HepG2 (cell line): ENCODE measurements around the gene WNK1. TPM values are rescaled to one million over a fixed set of nuclear protein-coding genes. Genes with fewer than 3 reads are reported as not detected.

Source experiments
- ATAC-seq: fragments of 200-7000 bp; cut with Tn5 transposase; 3 replicates; pipeline ENCODE4 v1.9.1; 2020; ENCODE audit warnings: mild to moderate bottlenecking, moderate library complexity
- BruUV-seq: library from RNA; stranded (reverse); fragments of 400-500 nt; replicated peaks from 2 replicates; lab custom pipeline; 2021; lab: Mats Ljungman, UMichigan
- CTCF ChIA-PET: fragments of 300-600 bp; formaldehyde crosslinking; extraction: SDS; loops from one replicate; lab custom pipeline; 2021; ENCODE audit warnings: low total read pairs, inconsistent platforms, low intra/inter-chr PET ratio; lab: Yijun Ruan, JAX
- POLR2A ChIA-PET: fragments of 350-600 bp; sonication (Branson Sonifier 250); formaldehyde crosslinking; loops from one replicate; lab custom pipeline; 2020; ENCODE audit warnings: antibody characterized with exemption, inconsistent platforms; lab: Yijun Ruan, JAX
- DNase-seq: peaks from one replicate; pipeline ENCODE4 v3.0.0-alpha.2; 2015; ENCODE audit warnings: low spot score
- FAIRE-seq: peaks from 3 replicates; lab custom pipeline; 2011; peaks lifted over from hg19 to GRCh38; lab: Jason Lieb, UNC
- H2AFZ ChIP-seq: one replicate; pipeline ENCODE4 v1.6.1; 2011; ENCODE audit warnings: low read length, inconsistent platforms
- H3K27ac ChIP-seq: fragments of 300-600 bp; 3 replicates; pipeline ENCODE4 v1.8.0; 2011; ENCODE audit warnings: mixed run types, mild to moderate bottlenecking, mixed read lengths, low read length, inconsistent platforms; ENCODE audit not compliant: insufficient read depth; ENCODE audit errors: extremely low read length
- H3K27me3 ChIP-seq, 2 experiments: fragments of 200-600 bp in 1 of 2; 2 replicates in 1 of 2; 3 replicates in 1 of 2; pipeline versions ENCODE4 v1.6.0 to v1.8.0; 2011; ENCODE audit warnings: low read length in 2 of 2, mild to moderate bottlenecking in 2 of 2, moderate library complexity in 2 of 2, inconsistent platforms in 1 of 2; ENCODE audit not compliant: insufficient read depth in 2 of 2, control insufficient read depth in 1 of 2
- H3K36me3 ChIP-seq, 2 experiments: fragments of 200-600 bp in 1 of 2; replicated peaks in 1 of 2; 2 replicates in 1 of 2; 3 replicates in 1 of 2; pipeline versions ENCODE4 v1.5.1 to v1.8.0; 2011; ENCODE audit warnings: low read length in 2 of 2, inconsistent platforms in 1 of 2; ENCODE audit not compliant: insufficient read depth in 2 of 2, control insufficient read depth in 1 of 2
- H3K4me1 ChIP-seq: 2 replicates; pipeline ENCODE4 v1.5.1; 2012; ENCODE audit warnings: low read length, inconsistent platforms; ENCODE audit not compliant: insufficient read depth
- H3K4me2 ChIP-seq: 2 replicates; pipeline ENCODE4 v1.6.0; 2011; ENCODE audit warnings: low read depth, low read length, inconsistent platforms
- H3K4me3 ChIP-seq, 3 experiments: fragments of 200-600 bp in 1 of 3; sonication (generic), shearing (Covaris generic) in 1 of 3; replicated peaks in 1 of 3; 2 replicates each; pipeline ENCODE4 v1.5.1; 2011 to 2016; ENCODE audit warnings: low read length in 3 of 3, inconsistent platforms in 2 of 3, low read depth in 2 of 3, mild to moderate bottlenecking in 2 of 3, control low read depth in 1 of 3, mixed read lengths in 1 of 3; ENCODE audit not compliant: insufficient read depth in 1 of 3
- H3K79me2 ChIP-seq: one replicate; pipeline ENCODE4 v1.6.1; 2011; ENCODE audit warnings: low read length, inconsistent platforms; ENCODE audit not compliant: insufficient read depth
- H3K9ac ChIP-seq: 2 replicates; pipeline ENCODE4 v1.6.0; 2011; ENCODE audit warnings: mild to moderate bottlenecking, low read depth, low read length, inconsistent platforms; ENCODE audit not compliant: insufficient read depth
- H3K9me3 ChIP-seq: 2 replicates; pipeline ENCODE4 v1.5.1; 2012; ENCODE audit warnings: mild to moderate bottlenecking, low read length
- H4K20me1 ChIP-seq: 2 replicates; pipeline ENCODE4 v1.6.0; 2011; ENCODE audit warnings: inconsistent platforms, mild to moderate bottlenecking, low read length, moderate library complexity; ENCODE audit not compliant: insufficient read depth
- AKAP8 ChIP-seq: sonication (generic); formaldehyde crosslinking; IDR thresholded peaks from 2 replicates; pipeline ENCODE4 v1.5.1; 2020; ENCODE audit warnings: mild to moderate bottlenecking, missing genetic modification reagents
- CAMTA2 ChIP-seq: sonication (generic); formaldehyde crosslinking; IDR thresholded peaks from 2 replicates; pipeline ENCODE4 v1.4.0; 2020; ENCODE audit warnings: mild to moderate bottlenecking, missing genetic modification reagents, borderline replicate concordance
- DPF2 ChIP-seq: sonication (generic); formaldehyde crosslinking; IDR thresholded peaks from 2 replicates; pipeline ENCODE4 v1.4.0; 2020; ENCODE audit warnings: mild to moderate bottlenecking, low read depth, missing genetic modification reagents, borderline replicate concordance
- HMG20B ChIP-seq: conservative IDR thresholded peaks from 2 replicates; pipeline ENCODE4 v1.6.1; 2016; ENCODE audit warnings: missing genetic modification reagents, missing compliant biosample characterization
- MAFG ChIP-seq: sonication (generic); formaldehyde crosslinking; IDR thresholded peaks from 2 replicates; pipeline ENCODE4 v1.5.1; 2020; ENCODE audit warnings: mild to moderate bottlenecking, missing genetic modification reagents
- NFATC3 ChIP-seq: sonication (generic); formaldehyde crosslinking; IDR thresholded peaks from 2 replicates; pipeline ENCODE4 v1.5.1; 2020; ENCODE audit warnings: mild to moderate bottlenecking, missing genetic modification reagents
- SP140L ChIP-seq: sonication (generic); formaldehyde crosslinking; IDR thresholded peaks from 2 replicates; pipeline ENCODE4 v1.4.0; 2020; ENCODE audit warnings: missing genetic modification reagents, borderline replicate concordance
- ZNF784 ChIP-seq: sonication (generic); formaldehyde crosslinking; IDR thresholded peaks from 2 replicates; pipeline ENCODE4 v1.5.1; 2020; ENCODE audit warnings: missing genetic modification reagents, mild to moderate bottlenecking, borderline replicate concordance
- ZNF850 ChIP-seq: sonication (generic); formaldehyde crosslinking; conservative IDR thresholded peaks from 2 replicates; pipeline ENCODE4 v1.9.0; 2021; ENCODE audit warnings: mild to moderate bottlenecking, missing genetic modification reagents
- WGBS: methylation state at CpG from one replicate; pipeline ENCODE4 v1.1.6; 2017; ENCODE audit warnings: low lambda C conversion rate; 5-methylcytosine and 5-hydroxymethylcytosine counted together
- in situ Hi-C: cut with HindIII; loops from 2 replicates; pipeline ENCODE4 v1.10.0; 2017; ENCODE audit warnings: low pct_unique_long_range_greater_than_20kb; ENCODE audit not compliant: extremely low pct_ligation_motif_present
- intact Hi-C: fragments of 100-400 bp; cut with micrococcal nuclease; formaldehyde crosslinking; loops from one replicate; pipeline ENCODE4 v1.10.0; 2022; ENCODE audit not compliant: unreplicated experiment
- polyA plus RNA-seq, 8 experiments: library from polyadenylated mRNA; depleted of rRNA in 3 of 8; stranded (reverse) in 7 of 8; unstranded in 1 of 8; fragments of >200 nt; fragmentation: Illumina TruSeq in 4 of 8; extraction: Trizol in 4 of 8; gene quantifications; 2 replicates each; pipeline versions ENCODE4 v1.2.1 to v1.2.3, GENCODE V29; 2011 to 2016; ENCODE audit warnings: low read depth in 4 of 8, missing spikeins in 1 of 8, mixed read lengths in 1 of 8; ENCODE audit not compliant: insufficient read depth in 1 of 8
- total RNA-seq, 5 experiments: library from RNA; depleted of rRNA; stranded (reverse); fragments of >200 nt; fragmentation: Illumina TruSeq; extraction: Trizol; gene quantifications; 2 replicates each; pipeline ENCODE4 v1.2.3, GENCODE V29; 2016; ENCODE audit warnings: low read depth in 1 of 5
- TF ChIP-seq, protein P1 (sequence below): IDR thresholded peaks from 2 replicates; pipeline ENCODE4 v1.4.0; 2020; ENCODE audit warnings: mild to moderate bottlenecking, missing genetic modification reagents

Gene WNK1
- total and polyA plus RNA-seq, 2 of the 13 experiments (the other 11 are each of a cell fraction or from before 2014, with no cell fraction given) = 31.1 to 54.8 TPM

GRCh38 chr12:761256-761655 is 8.9 kb downstream of the WNK1 start (continued):
- TF ChIP-seq, protein P1, sequence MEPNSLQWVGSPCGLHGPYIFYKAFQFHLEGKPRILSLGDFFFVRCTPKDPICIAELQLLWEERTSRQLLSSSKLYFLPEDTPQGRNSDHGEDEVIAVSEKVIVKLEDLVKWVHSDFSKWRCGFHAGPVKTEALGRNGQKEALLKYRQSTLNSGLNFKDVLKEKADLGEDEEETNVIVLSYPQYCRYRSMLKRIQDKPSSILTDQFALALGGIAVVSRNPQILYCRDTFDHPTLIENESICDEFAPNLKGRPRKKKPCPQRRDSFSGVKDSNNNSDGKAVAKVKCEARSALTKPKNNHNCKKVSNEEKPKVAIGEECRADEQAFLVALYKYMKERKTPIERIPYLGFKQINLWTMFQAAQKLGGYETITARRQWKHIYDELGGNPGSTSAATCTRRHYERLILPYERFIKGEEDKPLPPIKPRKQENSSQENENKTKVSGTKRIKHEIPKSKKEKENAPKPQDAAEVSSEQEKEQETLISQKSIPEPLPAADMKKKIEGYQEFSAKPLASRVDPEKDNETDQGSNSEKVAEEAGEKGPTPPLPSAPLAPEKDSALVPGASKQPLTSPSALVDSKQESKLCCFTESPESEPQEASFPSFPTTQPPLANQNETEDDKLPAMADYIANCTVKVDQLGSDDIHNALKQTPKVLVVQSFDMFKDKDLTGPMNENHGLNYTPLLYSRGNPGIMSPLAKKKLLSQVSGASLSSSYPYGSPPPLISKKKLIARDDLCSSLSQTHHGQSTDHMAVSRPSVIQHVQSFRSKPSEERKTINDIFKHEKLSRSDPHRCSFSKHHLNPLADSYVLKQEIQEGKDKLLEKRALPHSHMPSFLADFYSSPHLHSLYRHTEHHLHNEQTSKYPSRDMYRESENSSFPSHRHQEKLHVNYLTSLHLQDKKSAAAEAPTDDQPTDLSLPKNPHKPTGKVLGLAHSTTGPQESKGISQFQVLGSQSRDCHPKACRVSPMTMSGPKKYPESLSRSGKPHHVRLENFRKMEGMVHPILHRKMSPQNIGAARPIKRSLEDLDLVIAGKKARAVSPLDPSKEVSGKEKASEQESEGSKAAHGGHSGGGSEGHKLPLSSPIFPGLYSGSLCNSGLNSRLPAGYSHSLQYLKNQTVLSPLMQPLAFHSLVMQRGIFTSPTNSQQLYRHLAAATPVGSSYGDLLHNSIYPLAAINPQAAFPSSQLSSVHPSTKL (CRISPR knock-in tag) = no peak
- TF ChIP-seq ZNF850 (CRISPR knock-in tag) = no peak
- TF ChIP-seq NFATC3 (CRISPR knock-in tag) = no peak
- no peak for TF ChIP-seq MAFG (CRISPR knock-in tag)
- TF ChIP-seq, all 625 proteins: peak for 0

- H3K27me3 ChIP-seq = no peaks in the 10 kb centered on the region
- peaks cover 55% of the 10 kb centered on the region for H4K20me1 ChIP-seq
- intact Hi-C loops = no loop called here
- ATAC-seq (no peak), FAIRE-seq (no peak), DNase-seq (no peak)
- ChIA-PET POLR2A (interaction anchor here (0.6 kb wide), 1 partner anchor 14 kb away, joined by 4 read pairs; no protein-coding TSS in a partner anchor), CTCF (no interaction called here)
- peaks cover 4 to 16% of the 10 kb centered on the region in 2 experiments; a peak in 4 of 5 replicates for H3K36me3 ChIP-seq
- no peaks in the 10 kb centered on the region for H3K9me3 ChIP-seq
- H2AFZ ChIP-seq = no peak overlapping the region
- no peak overlapping the region for H3K27ac ChIP-seq
- 100% methylated on average over 1 of the region's 1 CpG for WGBS
- in situ Hi-C loops = no loop called here
- H3K79me2 ChIP-seq = peaks cover 91% of the 10 kb centered on the region
- BruUV-seq = no TSS peak
- H3K4me3 ChIP-seq = no peak overlapping the region
- peaks cover 15% of the 10 kb centered on the region; the same call in 1 of the 2 replicates for H3K4me1 ChIP-seq
- no peak overlapping the region for H3K4me2 ChIP-seq
- no peak overlapping the region for H3K9ac ChIP-seq
- TF ChIP-seq HMG20B (CRISPR knock-in tag) (no peak), DPF2 (no peak), AKAP8 (CRISPR knock-in tag) (no peak), SP140L (CRISPR knock-in tag) (no peak), ZNF784 (CRISPR knock-in tag) (no peak), CAMTA2 (no peak)
- TF ChIP-seq, protein P1 (CRISPR knock-in tag) = no peak
Measured at GRCh38 chr12:765840-766239, 13.5 kb downstream of the WNK1 start.
